ENCODE measurements around the gene PHPT1.
A peak's percentile ranks its signal among the peaks of the same experiment; 100 is the strongest.

GRCh38 chr9:136807281-136808074, 41.7 kb upstream of the PHPT1 start, which contains the start of gene RABL6:
- TF ChIP-seq POLR2A (IDR thresholded peaks at IDR 0.05) (peak; percentile 81), CTCF (IDR thresholded peaks at IDR 0.05) (peak in 1 of 4 donors; percentile 4)

All from right lobe of liver (tissue), 4 donors.